GM04504 (cell line): Measurements from ENCODE around the gene IPCEF1.

Experiments
- DNase-seq: peaks from one replicate; pipeline ENCODE4 v3.0.0-alpha.2; 2012; ENCODE audit warnings: low read depth

The IPCEF1 gene

DNA sequence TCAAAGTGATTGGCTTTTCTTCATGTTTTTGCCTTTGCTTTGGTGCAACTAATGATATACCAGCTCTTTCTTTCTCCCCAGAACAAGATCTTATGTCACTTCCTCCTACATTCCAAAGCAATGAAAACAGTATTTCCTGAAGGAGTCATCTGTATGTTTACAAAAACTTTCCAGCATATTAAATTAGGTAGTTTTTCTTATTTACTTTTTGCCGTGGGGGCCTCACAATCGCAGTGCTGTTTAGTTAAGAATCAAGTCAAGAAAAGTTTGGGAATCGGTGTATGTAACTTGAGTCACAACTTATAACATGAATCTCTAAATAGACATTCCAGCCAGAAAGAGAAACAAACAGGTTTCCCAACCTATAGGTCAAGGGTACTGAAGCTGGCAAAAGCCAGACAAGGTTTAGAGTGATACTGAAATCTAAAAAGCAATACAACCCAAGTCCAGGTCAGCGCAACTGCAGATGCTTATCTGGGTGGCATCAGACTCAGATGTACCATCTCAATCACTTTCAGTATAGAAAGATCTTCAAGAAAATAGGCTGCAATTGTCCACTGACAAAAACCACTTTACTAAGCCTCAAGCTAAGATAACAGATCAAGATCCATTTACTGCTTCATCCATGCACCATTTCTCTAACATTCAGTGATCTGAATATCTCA lies 63.6 kb downstream of the IPCEF1 start:
- no peak for DNase-seq

DNA sequence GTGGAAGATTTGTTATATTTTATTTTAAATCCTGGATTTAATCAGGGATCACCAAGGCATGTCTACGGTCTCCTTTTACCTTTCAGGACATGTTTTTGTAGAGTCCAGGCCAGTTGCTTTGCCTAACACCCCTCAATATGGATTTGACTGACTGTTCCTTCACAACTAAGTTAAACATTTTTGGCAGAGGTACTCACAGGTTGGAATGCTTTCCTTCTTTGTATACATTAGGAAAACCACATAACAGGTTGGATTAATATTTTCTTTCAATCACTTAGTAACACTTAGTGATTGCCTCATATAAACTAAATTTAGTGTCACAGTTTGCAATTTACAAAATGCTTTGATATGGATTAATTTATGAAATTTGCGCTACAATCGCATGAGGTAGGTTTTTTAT lies 64.5 kb downstream of the IPCEF1 start:
- no peak for DNase-seq

GRCh38 chr6:154289818-154290508 lies 66.6 kb downstream of the IPCEF1 start:
- DNase-seq = no peak

DNA sequence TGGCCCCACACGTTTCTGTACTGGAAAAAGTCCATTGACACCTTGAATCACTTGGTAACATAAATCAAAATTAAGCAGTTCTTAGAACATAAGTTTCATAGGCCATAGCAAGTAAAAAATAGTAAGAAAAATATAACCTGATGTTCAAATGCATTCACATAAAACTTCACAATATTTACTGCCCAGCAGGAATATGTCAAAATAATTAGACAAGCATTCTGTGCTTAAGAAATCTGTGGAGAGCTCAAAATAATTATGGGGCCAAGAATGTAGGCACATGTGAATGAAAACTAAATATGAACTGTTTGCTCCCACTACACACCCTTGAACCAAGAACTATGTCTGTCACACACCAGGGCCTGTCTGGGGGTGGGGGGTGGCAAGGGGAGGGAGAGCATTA lies 70.8 kb downstream of the IPCEF1 start:
- DNase-seq = no peak

- DNase-seq = no peak
Observed at GRCh38 chr6:154284313-154284853, 72.2 kb downstream of the IPCEF1 start.

- no peak for DNase-seq
Observed at GRCh38 chr6:154280521-154280920, 76.1 kb downstream of the IPCEF1 start.

GRCh38 chr6:154277629-154278017 lies 79.0 kb downstream of the IPCEF1 start:
- DNase-seq = no peak

GRCh38 chr6:154276810-154277628 lies 79.6 kb downstream of the IPCEF1 start:
- no peak for DNase-seq

DNA sequence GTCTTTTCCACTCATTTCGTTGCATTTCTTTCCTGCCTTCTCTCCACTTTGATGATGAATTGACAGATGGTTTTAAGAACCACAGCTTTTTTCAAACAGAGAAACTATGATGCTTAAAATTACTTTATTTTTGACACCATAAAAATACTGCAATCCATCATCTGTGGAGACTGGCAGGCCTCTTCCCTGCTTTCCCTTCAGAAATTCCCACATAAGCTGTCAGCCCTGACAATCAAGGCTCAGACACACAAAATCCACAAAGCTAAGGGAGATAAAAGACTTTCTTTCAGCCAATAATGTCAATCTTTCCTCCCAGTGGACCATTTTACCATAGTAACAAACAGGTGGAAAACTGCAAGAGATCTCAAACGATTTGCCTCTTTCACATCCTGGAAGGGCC lies 82.4 kb downstream of the IPCEF1 start:
- no peak for DNase-seq

DNA sequence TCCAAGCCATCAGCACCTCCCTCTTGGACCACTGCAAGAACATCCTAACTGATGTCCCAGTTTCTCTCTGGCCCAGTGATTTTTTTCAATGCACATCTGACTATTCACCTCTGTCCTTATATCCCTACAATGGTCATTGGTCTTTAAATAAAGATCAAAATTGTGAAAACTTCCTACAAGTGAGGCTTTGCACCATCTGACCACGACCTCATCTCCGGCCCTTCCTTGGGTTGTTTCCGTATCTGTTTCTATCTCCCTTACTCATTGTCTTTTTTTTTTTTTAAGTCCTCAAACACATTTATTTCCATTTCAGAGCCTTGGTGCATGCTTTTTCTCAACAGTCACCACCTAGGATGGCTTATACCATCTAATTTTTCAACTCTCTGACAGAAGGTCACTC lies 88.1 kb downstream of the IPCEF1 start:
- no peak for DNase-seq

GRCh38 chr6:154267508-154268106 lies 89.0 kb downstream of the IPCEF1 start:
- no peak for DNase-seq

DNA sequence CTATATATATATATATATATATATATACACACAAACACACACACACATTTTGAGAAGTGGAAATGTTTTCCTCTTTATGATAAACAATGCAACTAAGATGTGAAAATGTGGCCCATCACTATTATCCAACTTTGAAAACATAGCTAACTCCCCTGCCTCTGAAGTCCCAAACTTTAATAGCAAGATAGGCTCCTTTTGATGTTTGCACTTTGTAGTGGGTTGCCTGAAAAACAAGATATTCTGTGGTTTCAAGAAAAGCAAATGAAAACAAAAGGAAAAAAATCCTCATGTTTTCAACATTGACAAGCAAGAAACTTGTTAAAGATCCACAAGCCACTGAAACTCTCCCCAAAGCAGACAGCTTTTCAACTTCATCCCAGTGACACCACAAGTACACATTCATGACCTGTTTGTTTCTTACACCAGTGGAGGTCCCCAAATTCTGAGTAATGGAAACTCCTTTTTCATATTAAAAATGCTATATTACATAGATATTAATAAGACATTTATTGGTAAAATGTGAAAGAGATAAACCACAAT lies 90.0 kb downstream of the IPCEF1 start:
- DNase-seq = no peak

DNA sequence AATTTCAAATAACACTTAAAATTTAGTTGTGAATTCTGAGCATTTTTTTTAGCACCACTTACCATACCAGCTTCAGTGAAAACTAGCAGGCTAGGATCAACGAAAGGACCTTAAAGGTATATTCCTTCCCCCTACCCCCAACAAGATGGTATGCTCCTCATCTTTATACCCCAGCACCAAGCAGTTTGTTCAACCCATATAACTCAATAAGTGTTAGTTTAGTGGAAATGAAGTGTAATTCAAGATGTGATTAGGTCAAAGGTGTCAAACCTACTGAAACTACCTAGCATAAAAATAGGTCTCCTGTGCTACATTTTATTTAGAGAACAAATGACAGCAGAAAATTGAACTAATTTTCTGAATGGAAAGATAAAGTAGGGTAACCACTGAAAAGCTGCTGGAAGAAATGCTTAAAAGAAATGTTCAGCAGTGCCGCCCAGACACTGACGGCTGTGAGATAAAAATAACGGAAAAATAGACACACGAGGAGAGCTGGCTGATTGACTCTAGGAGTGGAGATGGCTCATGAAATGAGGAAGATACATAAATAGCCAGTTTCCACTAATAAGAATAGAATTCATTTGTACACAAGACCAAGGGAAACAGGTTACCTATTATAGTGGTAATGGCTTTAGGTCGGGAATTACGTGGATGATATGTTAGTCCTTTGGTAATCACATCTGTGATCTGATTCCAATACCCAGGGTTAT lies 94.8 kb downstream of the IPCEF1 start:
- DNase-seq = no peak

DNA sequence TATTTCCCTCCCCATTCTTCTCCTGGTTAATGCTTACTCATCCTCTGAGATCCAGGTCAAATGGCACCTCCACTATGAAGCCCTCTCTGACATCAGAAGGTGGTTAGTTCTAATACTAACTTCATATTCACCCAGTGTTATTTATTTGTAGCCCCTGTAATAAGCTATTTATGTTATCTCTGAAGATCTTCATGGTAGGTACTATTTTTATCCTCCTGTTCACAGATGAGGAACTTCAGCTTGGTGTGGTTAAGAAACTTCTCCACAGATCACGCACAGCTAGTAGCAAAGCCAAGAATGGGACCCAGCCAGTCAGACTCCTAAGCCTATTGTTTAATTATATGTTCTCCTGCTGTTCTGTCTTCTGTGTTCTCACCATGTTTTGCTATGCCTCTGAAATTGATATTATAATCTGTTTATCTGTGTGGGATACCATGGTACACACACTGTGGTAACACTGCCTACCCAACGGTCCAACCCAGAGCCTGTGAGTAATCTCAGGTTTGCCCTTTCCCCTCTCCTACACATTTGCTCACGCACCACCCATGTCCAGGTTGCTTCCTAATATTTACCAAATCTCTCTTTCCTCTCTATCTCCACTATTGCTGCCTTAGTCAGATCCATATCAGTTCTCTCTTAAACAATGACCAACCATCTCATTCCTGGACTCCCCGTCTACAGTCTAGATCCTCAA lies 98.4 kb downstream of the IPCEF1 start:
- DNase-seq = no peak

DNA sequence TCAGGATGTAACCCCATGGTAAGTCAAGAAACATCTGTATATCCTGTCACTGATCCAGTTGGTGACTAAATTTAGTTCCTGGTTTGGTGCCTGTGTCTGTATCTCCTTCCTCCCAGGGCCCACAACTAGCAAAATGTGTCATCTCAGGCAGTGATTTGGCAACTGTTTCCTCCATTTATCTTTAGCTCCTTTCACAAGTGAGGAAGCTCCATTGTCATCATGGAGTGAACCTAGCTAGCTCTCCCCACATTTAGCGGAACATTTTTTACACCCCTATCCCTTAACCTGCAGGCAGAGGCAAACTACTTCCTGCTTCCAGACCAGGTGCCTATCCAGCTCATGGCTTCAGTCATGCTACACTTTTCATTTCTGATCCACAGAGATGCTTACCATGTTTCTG lies 99.5 kb downstream of the IPCEF1 start:
- no peak for DNase-seq

DNA sequence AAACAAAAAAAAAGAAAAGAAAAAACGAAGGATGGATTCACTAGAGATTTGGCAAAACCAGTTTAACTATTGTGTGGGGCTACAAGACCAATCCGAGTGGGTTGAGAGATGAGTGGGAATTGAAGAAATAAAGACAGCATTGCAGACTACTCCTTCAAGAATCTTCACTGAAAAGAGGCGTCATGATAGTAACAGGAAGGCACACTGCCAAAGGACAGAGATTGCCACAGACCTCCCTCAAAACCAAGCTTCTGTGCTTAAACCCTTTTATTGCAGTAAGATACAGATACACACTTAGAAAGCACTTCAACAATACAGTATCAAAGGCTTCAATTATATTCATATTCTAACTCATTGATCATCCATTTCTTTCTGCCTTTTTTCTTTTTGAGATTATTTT lies 103.9 kb downstream of the IPCEF1 start:
- DNase-seq = no peak

GRCh38 chr6:154251116-154251515 lies 105.5 kb downstream of the IPCEF1 start:
- DNase-seq = no peak

- DNase-seq = no peak
Observed at GRCh38 chr6:154249499-154250298, 106.9 kb downstream of the IPCEF1 start.

GRCh38 chr6:154247119-154247861 lies 109.3 kb downstream of the IPCEF1 start:
- no peak for DNase-seq
